K562 (cell line): ENCODE results near the gene FOXP4. TPM values are rescaled to one million over a fixed set of nuclear protein-coding genes. Genes with fewer than 3 reads are reported as not detected.

ENCODE experiments used
- AFF1 ChIP-seq, 2 experiments: fragments of 450-650 bp; IDR thresholded peaks; 2 replicates each; pipeline ENCODE4 v1.6.1; 2018; ENCODE audit warnings: mild to moderate bottlenecking in 2 of 2, low read depth in 1 of 2; ENCODE audit not compliant: partially characterized antibody in 2 of 2
- ARID2 ChIP-seq: fragments of 450-650 bp; IDR thresholded peaks from 2 replicates; pipeline ENCODE4 v1.6.1; 2017; ENCODE audit warnings: antibody characterized with exemption, mild to moderate bottlenecking
- ATF7 ChIP-seq: fragments of 450-650 bp; IDR thresholded peaks from 2 replicates; pipeline ENCODE4 v1.7.1; 2014; ENCODE audit warnings: mild to moderate bottlenecking, moderate library complexity
- BCOR ChIP-seq: fragments of 450-650 bp; IDR thresholded peaks from 2 replicates; pipeline ENCODE4 v1.6.1; 2016
- BRF2 ChIP-seq: IDR thresholded peaks from 3 replicates; pipeline ENCODE4 v1.6.1; 2011; ENCODE audit warnings: borderline replicate concordance, mild to moderate bottlenecking; ENCODE audit not compliant: insufficient read length, insufficient read depth
- CC2D1A ChIP-seq: fragments of 450-650 bp; IDR thresholded peaks from 2 replicates; pipeline ENCODE4 v1.6.1; 2017; ENCODE audit warnings: mild to moderate bottlenecking
- ETV5 ChIP-seq: sonication (generic); formaldehyde crosslinking; IDR thresholded peaks from 2 replicates; pipeline ENCODE4 v1.4.0; 2020; ENCODE audit warnings: low read depth, mild to moderate bottlenecking, missing genetic modification reagents
- FOXK2 ChIP-seq, 2 experiments: fragments of 450-650 bp; IDR thresholded peaks in 1 of 2; conservative IDR thresholded peaks in 1 of 2; 2 replicates each; pipeline ENCODE4 v1.6.1; 2016; ENCODE audit warnings: low read depth in 2 of 2, mild to moderate bottlenecking in 1 of 2
- FOXP1 ChIP-seq: sonication (generic); formaldehyde crosslinking; IDR thresholded peaks from 2 replicates; pipeline ENCODE4 v1.8.0; 2022; ENCODE audit warnings: mild to moderate bottlenecking, missing genetic modification reagents
- KLF16 ChIP-seq: IDR thresholded peaks from 2 replicates; pipeline ENCODE4 v1.6.1; 2016; ENCODE audit warnings: antibody characterized with exemption
- NCOA1 ChIP-seq: fragments of 450-650 bp; IDR thresholded peaks from 2 replicates; pipeline ENCODE4 v1.6.1; 2016; ENCODE audit warnings: low read depth
- NCOR1 ChIP-seq: fragments of 450-650 bp; IDR thresholded peaks from 2 replicates; pipeline ENCODE4 v1.6.1; 2016; ENCODE audit warnings: mild to moderate bottlenecking, moderate library complexity
- NR1H2 ChIP-seq: sonication (generic); formaldehyde crosslinking; IDR thresholded peaks from 2 replicates; pipeline ENCODE4 v1.4.0; 2020; ENCODE audit warnings: mild to moderate bottlenecking, missing genetic modification reagents
- PRMT5 ChIP-seq: sonication (generic); formaldehyde crosslinking; IDR thresholded peaks from 2 replicates; pipeline ENCODE4 v1.5.0; 2020; ENCODE audit warnings: missing genetic modification reagents
- STAG1 ChIP-seq: sonication (generic); formaldehyde crosslinking; IDR thresholded peaks from 2 replicates; pipeline ENCODE4 v1.5.0; 2020; ENCODE audit warnings: missing genetic modification reagents, borderline replicate concordance
- TAF7 ChIP-seq: fragments of 450-650 bp; IDR thresholded peaks from 2 replicates; pipeline ENCODE4 v1.6.1; 2016; ENCODE audit warnings: missing genetic modification characterization, missing compliant biosample characterization
- TAL1 ChIP-seq: fragments of 450-650 bp; IDR thresholded peaks from 2 replicates; pipeline ENCODE4 v1.6.1; 2016; ENCODE audit warnings: mild to moderate bottlenecking
- ZFP91 ChIP-seq: sonication (generic); formaldehyde crosslinking; IDR thresholded peaks from 2 replicates; pipeline ENCODE4 v1.8.0; 2022; ENCODE audit warnings: mild to moderate bottlenecking, missing genetic modification reagents
- polyA plus RNA-seq, 8 experiments: library from polyadenylated mRNA; depleted of rRNA in 4 of 8; stranded (reverse) in 5 of 8; unstranded in 3 of 8; fragments of >200 nt; fragmentation: Nextera tagmentation in 2 of 8; fragmentation: Illumina TruSeq in 1 of 8; extraction: Ambion mirVana in 2 of 8; extraction: Trizol in 1 of 8; gene quantifications; 2 replicates each; pipeline versions ENCODE4 v1.2.1 to v1.2.3, GENCODE V29; 2011 to 2014; ENCODE audit warnings: inconsistent platforms in 1 of 8, missing spikeins in 1 of 8
- total RNA-seq, 7 experiments: library from RNA; depleted of rRNA in 6 of 7; stranded (reverse); fragments of >200 nt in 6 of 7; fragmentation: Illumina TruSeq in 2 of 7; extraction: Trizol in 2 of 7; gene quantifications; 2 replicates each; pipeline versions ENCODE4 v1.2.1 to v1.2.3, GENCODE V29; 2011 to 2021; ENCODE audit warnings: low replicate concordance in 1 of 7
- TF ChIP-seq, protein P1 (sequence below): fragments of 450-650 bp; IDR thresholded peaks from 2 replicates; pipeline ENCODE4 v1.6.1; 2018; ENCODE audit not compliant: partially characterized antibody

Gene FOXP4
- total and polyA plus RNA-seq, 9 of the 15 experiments (the other 6 are each of a cell fraction or from before 2014, with no cell fraction given): 0.11 to 29.4 (median 2.3) TPM

GRCh38 chr6:41591859-41592502, 45.8 kb downstream of the FOXP4 start (continued):
- TF ChIP-seq, protein P1, sequence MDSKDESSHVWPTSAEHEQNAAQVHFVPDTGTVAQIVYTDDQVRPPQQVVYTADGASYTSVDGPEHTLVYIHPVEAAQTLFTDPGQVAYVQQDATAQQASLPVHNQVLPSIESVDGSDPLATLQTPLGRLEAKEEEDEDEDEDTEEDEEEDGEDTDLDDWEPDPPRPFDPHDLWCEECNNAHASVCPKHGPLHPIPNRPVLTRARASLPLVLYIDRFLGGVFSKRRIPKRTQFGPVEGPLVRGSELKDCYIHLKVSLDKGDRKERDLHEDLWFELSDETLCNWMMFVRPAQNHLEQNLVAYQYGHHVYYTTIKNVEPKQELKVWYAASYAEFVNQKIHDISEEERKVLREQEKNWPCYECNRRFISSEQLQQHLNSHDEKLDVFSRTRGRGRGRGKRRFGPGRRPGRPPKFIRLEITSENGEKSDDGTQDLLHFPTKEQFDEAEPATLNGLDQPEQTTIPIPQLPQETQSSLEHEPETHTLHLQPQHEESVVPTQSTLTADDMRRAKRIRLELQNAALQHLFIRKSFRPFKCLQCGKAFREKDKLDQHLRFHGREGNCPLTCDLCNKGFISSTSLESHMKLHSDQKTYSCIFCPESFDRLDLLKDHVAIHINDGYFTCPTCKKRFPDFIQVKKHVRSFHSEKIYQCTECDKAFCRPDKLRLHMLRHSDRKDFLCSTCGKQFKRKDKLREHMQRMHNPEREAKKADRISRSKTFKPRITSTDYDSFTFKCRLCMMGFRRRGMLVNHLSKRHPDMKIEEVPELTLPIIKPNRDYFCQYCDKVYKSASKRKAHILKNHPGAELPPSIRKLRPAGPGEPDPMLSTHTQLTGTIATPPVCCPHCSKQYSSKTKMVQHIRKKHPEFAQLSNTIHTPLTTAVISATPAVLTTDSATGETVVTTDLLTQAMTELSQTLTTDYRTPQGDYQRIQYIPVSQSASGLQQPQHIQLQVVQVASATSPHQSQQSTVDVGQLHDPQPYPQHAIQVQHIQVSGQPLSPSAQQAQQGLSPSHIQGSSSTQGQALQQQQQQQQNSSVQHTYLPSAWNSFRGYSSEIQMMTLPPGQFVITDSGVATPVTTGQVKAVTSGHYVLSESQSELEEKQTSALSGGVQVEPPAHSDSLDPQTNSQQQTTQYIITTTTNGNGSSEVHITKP: peak; percentile 91
- TF ChIP-seq FOXK2 (conservative IDR thresholded peaks at IDR 0.05 in 1 of 2, IDR thresholded peaks at IDR 0.05 in 1 of 2; ENCODE audit: low read depth in 2 of 2) (0 out of 4 replicates have a peak, but pooled peaks of 1 of the 2 experiments have one; percentile 42), TAF7 (peak; percentile 28; the same call in 1 of the 2 replicates), NCOR1 (no peak), BRF2 (no peak), FOXP1 (CRISPR knock-in tag) (no peak), ATF7 (peak; percentile 87), ETV5 (CRISPR knock-in tag) (peak; percentile 54; the same call in 1 of the 2 replicates), NR1H2 (CRISPR knock-in tag) (no peak), AFF1 (IDR thresholded peaks at IDR 0.05; ENCODE audit: low read depth in 1 of 2, partially characterized antibody in 2 of 2) (peak in 1 of 2 experiments; percentile 34), KLF16 (peak; percentile 71; the same call in 1 of the 2 replicates), PRMT5 (CRISPR knock-in tag) (no peak), ZFP91 (CRISPR knock-in tag) (0 out of 2 replicates have a peak, but pooled peaks have one; percentile 43), BCOR (no peak), NCOA1 (peak; percentile 26; the same call in 1 of the 2 replicates), ARID2 (peak; percentile 76), CC2D1A (peak; percentile 75), TAL1 (0 out of 2 replicates have a peak, but pooled peaks have one; percentile 6), STAG1 (CRISPR knock-in tag) (peak; percentile 73)
